Measurements from ENCODE around the gene CADM1.

CADM1 gene

DNA sequence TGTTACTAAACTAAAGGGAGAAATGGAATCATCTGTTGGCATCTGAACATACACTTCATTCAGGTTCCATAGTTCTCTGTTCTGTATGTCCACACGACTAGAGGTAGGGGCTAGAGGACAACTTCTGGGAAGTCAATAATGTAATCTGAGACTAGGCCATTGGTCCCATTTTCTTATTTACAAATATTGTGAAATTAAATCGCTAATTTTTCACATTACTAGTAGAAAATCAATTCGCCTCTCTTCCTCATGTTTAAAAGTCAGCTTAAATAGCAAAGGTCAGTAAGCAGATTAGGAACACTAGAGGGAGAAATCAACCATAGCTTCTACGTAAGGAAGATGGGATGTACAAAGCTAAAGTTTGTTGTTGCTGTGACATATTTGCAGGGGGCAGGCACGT is 59.7 kb downstream of the CADM1 start:
- DNase-seq (ENCODE audit: low spot score) = no peak

DNA sequence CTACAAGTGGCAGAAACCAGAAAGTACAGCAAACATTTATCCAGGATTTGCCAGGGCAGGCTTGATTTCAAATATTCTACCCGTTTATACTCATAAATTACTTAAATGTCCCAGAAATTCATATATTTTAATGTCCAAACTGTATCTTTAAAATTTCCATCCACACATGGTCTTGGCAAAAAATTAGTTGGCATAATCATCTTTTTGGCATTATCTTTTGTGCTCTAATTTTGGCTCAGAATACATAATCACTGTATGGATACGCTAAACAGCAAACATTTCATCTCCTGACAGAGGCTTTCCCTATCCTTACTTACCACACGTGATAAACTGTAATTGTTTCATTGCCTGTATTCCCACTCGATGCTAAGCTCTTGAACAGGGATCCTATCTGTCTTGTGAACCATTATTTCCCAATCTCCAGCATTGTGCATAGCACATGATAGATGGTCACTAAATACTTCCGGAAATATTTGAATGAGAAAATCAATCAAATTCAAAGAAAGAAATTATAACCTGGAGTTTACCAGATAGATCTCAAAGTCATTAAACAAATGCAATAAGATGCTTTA is 64.2 kb downstream of the CADM1 start:
- DNase-seq (ENCODE audit: low spot score) = no peak

DNA sequence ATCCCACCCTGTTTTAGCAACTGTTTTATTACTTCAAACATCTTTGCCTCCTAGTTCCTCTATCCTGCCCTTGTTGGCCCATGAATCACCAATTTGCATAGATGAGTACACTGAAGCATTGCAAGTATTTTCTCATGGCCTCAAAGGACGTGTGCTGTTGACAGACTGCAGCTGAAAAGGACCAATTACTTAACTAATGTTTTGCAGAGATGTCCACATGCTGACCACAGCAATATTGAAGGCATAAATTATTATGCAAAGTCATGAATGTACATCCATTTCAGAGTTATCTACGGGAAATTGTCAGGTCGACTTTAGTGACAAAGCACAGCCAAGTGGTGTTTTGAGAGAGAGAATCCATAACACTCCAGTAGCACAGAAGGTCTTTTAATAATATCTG is 64.8 kb downstream of the CADM1 start:
- no peak for DNase-seq (ENCODE audit: low spot score)

DNA sequence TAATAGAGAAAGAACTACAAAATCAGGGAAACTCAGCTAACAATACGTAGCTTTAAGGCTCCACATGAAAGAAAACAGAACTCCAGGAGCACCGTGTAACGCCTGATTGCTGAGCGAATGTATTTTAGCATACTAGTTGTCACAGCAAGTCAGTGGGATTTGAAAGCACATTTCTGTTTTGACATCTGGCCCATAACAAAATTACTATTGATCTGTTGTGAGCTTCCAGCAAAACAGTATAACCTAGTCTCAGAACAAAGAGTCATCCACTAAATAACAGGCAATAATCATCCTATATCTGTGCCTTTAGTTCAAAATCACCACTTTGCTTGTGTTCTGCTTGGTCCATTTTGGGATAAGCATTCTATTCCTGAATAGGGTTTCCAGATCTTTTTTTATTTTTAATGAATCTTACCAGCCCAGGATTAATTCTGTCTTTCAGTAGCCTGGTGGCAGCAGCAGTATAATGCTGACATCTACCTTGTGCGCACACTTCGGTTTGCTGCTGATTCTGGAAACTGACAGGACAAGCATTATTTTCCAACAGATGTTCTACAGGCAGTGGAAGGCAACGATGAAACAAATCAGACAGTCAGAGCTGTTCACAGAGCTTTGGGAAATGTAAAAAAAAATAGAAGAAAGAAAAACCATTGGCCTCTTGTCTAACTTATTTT is 66.2 kb downstream of the CADM1 start:
- no peak for DNase-seq (ENCODE audit: low spot score)

DNA sequence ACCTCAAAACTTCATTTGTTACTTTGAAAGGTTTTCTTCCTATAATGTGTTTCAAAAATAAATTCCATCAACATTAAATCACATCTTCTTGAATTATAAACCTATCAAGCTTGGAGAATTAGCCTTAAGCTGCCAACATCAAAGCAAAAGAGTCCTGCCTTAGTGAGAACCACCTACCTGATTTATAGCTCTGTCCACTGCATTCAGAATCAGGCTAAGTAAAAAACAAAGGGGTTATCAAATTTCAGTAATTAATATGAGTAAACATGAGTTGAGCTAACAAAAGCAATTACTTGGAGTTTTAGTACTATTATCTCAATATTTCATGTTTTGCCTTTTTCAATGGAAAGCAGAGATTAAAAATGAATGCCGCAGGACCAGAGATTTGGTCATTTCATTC is 73.9 kb downstream of the CADM1 start:
- DNase-seq (ENCODE audit: low spot score) = no peak

DNA sequence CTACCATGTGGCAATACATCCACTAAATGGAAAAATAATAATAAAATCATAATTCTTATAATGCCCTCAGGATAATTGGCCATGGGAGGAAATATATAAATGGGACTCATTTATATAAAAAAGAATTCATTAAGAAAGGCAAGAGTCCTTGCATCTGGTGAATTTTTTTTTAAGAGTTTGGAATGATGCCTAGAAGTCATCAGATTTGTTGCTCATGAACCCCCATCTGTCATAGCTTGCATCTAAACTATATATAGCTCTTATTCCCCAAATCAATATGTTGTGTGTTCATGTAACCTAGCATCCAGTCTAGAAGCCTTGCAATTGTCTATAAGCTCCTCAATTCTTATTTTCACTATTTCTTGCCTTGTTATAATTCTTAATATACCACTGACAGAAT is 75.9 kb downstream of the CADM1 start:
- DNase-seq (ENCODE audit: low spot score) = no peak

DNA sequence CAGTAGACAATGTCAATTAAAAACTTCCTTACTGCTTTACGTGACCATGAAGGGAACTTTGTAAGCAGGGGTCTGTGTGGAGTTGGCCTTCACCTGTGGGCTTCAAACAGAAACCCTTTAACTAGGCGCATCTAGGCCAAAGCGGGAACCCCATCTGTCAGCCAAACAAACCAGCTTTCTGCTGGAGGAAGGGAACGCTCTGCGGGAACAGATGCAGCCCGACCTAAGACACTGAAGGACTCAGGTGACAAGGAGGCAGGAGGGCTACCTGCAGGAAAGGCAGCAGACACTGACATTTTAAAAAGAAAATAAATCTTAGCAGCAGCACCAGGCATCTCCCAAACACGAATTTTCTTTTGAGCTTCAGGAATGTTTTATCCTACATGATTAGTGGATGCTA is 78.4 kb downstream of the CADM1 start:
- DNase-seq (ENCODE audit: low spot score) = no peak

DNA sequence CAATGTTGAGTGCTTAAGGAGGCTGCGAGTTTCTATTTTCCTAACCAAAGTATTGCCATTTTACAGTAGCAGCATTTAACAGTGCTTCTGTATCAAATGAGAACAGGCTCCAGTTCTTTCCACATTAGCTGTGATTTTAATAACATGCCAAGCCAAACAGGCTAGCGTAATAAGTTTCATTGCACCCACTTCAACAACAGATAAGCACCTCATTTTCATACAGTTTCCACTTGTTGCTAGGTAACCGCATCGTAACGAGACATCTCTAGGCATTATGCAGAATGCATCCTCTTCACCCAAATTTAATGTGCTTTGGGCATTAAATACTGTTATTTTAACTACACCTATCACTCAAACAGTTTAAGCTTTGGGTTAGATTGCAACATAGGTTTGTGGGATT is 79.0 kb downstream of the CADM1 start:
- no peak for DNase-seq (ENCODE audit: low spot score)

DNA sequence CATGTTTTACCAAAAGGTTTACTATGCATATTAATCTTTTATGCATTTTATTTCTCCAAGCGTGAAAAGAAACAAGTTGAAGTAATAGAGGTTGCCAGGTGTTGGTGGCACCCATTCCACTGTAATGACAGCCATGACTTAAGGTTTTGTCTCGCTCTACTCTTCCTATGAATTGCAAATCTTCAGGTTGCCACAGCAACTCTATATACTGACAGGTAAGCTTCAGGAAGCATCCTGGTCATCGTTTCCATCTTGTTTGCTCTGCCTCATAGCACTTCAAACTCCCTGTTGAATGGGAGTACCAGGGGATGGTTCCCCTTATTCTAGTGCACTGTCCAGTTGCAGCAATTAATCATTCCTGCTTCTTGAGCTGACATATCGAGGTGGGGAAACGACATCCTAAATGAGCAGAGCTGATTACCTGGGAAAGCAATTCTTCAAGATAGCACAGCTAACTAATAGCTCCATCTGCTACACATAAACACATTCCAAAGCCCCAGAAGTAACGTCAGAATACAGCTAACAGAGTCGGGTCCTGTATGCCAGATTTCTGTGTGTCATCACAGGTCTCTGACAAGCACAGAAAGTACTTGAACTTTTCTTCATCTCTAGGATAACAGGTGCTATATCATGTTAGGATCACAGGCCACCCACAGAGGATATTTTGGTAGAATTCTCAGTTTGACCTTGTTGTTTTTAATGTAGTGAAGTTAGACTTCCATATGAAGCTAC is 80.3 kb downstream of the CADM1 start:
- DNase-seq (ENCODE audit: low spot score) = no peak

DNA sequence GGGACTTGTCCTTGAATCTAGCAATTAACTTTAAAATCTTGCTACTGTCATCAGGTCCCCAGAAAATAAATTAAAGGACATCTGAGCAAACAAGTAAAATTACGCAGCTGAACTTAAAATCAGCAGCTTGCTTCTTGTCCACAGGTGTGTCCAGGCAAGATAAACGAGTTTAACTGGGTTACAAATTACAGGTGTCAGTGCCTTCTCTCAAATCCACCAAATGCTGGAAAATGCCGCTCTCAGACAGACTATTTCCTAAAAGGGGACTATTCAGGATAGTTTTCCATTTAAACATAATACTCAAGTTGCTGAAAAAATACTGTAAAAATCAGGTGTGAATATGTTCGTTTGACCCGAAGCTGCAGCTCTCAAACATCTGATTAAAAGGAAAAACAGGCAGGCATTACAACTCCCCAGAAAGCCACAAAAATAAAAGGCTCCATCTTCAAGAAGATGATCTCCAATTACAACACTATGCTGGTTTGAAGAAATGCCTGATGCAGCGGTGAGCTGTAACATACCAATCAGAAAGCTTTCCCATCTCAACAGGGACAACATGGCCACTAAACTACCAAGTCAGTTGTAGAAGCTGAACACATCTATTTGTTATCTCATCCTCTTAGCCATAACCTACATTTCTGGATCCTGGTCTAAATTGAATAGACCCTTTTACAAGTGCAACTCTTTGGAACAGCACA is 82.1 kb downstream of the CADM1 start:
- DNase-seq (ENCODE audit: low spot score) = no peak

DNA sequence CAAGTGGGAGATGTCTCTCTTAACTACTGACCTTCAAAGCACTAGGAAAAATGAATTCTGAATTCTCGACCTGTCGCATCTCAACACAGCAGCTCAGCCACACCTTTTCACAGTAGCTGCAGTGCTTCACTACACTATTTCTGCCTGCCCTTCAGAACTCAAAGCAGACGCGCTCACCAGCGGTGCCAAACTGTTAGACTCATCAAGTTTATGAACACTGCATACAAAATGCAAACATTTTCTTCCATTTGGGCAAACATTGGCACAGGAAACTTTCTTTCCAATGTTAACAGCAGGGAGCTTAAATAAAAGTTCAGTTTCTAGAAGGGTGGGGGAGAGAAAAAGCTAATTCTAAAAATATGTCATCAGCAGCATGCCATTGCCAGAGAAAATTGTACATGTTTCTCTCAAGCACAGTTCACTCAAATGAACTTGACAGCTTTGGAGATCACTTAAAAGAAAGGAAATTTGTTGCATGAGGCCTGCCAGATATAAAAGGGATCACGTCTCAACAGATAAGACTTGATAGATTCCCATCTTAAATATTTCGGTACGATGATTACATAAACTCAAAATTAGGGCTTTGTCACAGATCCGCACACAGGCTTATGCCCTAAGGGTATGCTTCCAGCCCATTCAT is 82.7 kb downstream of the CADM1 start:
- DNase-seq (ENCODE audit: low spot score) = no peak

DNA sequence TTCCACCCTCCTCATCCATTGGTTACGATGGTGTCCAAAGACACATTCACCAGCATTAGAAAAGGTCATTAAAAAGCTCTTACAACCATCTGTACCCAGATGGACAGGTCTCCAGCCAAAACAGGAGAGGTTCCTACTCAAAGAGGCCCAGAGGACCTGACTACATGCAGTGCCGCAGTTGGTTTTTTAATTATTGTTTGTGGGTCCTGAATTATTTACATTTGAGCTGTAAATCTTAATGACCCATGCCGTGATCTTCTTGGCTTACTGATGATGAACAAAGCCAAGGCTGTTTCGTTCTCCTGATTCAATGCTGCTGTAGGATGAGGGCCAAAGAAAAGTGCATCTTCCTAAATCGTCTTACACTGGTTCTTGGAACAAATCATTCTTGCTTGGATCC is 83.7 kb downstream of the CADM1 start:
- DNase-seq (ENCODE audit: low spot score) = no peak

DNA sequence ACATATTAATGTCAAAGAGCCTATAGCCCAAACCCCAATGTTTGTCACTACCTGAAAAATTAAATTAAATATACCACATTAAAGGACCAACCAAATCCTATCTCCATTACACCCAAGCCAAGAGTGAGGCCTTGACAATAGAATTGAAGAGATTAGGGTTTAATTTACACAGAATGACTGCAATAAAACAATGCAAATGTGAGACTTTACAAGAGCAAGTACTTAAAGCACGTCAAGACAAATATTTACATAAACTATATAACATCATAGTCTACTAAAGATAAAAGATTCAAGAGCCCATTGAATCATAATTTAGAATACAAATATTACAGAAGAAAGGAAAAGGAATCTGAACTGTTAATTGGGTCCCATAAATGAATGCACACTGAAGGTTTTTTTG is 85.6 kb downstream of the CADM1 start:
- no peak for DNase-seq (ENCODE audit: low spot score)

DNA sequence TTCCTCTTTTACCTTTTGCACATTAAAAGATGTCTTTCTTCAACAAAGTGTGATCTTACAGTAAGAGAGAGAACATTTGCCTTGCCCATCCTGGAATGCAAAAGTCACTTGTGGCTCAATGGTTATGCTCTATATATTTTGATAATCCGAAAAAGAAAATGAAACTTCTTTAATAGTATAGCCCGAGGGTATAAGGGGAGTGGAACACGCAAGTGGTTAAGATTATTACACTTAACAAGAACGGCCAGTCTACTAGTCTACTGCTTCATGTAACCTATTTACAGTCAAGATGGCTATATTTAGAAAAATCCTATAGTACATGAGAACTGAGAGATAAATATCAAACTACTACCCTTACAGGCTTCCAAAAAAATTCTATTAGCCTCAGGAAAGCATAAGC is 86.1 kb downstream of the CADM1 start:
- DNase-seq (ENCODE audit: low spot score) = no peak

DNA sequence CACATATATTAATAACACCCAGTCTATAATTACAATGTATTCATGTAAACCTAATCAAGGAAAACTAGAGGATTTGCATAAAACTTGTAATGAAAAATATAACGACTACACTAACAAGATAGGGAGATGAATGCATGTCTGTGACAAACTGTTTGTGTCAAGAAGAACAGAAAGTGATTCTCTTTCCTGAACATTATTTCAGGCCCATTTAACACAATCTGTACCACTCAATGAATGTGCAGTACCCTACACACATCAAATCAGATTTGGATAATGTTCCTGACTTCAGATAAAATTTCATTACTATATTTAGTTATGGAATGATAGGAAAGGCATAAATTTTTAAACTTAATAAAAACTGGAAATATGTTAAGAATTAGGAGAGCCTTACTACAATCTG is 93.1 kb downstream of the CADM1 start:
- DNase-seq (ENCODE audit: low spot score) = no peak

DNA sequence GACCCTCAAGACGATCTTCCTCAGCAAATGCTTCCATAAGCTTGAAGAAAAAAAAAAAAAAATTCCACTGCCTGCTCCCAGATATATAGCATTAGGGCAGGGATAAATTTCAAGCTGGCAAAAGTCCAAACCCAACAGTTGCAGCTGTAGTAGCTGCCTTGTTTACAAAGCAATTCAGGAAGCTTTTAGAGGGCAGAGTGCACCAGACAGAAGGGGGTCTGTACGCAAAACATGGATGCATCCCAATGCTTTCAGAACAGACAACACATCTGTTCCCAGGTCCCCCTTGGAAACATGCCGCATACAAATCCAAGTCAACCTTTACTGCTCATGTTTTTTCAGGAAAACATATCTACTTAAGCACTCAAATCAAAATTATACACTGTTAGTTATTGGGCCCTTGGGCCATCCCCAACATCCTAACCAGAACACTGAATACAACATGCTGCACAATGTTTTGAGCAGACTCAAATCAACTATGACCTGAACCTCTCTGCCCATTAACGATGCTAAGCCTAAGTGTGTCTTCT is 94.5 kb downstream of the CADM1 start:
- no peak for DNase-seq (ENCODE audit: low spot score)

DNA sequence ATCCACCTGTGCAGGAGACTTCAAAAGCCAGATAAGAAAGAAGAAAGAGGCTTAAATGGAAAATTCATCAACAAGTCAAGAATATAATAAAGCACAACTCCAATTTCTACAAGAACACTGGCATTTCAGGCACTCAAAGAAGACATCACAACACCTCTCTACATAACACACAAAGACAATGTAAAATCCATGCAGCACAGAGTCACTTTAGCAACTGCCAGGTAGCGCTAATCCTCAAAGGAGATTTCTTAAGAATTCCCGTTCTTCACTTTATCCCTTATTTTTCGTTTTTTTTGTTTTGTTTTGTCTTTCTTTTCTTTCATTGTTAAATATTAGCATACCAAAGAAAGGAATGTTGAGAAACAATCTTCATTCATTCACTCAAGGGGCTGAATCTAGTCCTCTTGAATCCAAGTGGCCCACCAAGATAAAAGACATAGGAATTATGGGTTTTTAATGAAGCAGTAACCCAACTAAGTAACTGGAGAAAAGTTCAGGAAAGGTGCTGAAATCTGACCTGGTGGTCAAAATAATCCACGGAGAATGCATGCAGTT is 95.0 kb downstream of the CADM1 start:
- DNase-seq (ENCODE audit: low spot score) = no peak

DNA sequence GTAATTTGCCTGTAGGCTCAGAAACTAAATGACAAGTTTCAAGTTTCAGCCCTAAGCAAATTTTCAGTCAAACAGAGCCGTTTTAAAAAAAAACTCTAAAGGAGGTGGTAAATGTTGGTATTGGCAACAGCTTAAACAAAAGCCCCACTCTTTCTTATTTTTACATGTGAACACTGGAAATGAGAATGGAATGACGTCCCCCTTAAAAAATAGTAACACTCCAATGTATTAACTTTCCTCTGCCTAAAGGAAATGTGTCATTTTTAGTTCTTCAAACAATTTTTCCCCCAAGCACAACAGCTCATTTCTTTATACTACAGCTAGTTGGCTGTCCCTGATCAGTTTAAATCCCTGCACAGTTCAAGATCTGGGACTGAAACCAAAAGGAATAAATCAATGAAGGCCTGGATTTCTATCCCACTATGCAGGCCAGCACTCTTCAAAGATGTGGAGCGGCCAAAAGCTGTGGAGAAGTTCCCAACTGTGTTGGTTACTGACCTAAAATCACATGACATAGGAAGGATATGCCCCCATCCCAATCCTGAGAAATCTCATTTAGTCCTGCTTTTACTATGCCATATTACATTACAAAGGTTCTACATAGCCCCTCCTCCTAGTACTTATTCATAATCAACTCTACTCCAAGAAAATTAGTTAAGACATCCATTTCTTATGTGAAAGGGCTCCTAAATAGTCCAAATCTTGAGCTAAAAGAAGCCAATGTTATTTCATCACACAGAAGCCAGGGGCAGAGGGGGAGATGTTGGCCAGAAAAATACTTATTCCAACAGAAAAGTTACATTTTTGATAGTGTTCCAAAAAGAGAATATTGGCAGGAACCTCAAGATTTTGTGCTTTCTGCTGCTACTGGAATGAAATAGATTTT is 95.9 kb downstream of the CADM1 start:
- DNase-seq (ENCODE audit: low spot score) = no peak

DNA sequence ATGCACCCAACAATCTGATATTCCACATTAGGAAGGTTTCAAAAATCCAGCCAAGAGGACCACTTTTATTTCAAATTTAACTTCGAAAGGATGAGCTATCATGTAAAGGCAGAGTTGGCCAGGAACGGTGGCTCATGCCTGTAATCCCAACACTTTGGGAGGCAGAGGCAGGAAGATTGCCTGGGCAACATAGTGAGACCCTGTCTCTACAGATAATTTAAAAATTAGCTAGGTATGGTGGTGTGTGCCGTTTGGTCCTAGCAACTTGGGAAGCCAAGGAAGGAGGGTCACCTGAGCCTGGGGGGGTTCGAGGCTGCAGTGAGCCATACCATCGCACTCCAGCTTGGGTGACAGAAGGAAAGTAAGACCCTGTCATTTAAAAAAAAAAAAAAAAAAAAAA is 96.7 kb downstream of the CADM1 start:
- no peak for DNase-seq (ENCODE audit: low spot score)

DNA sequence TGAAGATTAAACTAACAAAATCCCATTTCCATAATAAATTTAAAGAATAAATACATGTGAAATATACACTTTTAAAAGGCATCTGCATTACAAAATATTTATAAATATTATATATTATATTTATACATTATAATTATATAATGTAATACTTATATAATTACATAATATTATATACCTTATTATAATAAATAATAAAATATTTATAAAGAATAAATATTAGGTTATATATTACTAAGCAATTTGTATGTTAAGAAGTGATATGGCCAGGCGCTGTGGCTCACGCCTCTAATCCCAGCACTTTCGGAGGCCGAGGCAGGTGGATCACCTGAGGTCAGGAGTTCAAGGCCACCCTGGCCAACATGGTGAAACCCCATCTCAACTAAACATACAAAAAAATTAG is 97.8 kb downstream of the CADM1 start:
- no peak for DNase-seq (ENCODE audit: low spot score)
